ENCODE results near the gene FANCE. TPM values are rescaled to one million over a fixed set of nuclear protein-coding genes. Genes with fewer than 3 reads are reported as not detected.
"Not testable (repeated sequence)": the region's sequence is repeated elsewhere in the genome, so short reads cannot be mapped to it uniquely, and the experiment has no call there.

Gene FANCE
- total RNA-seq, 1 experiment from 2014 or later = 12.4 TPM

DNA sequence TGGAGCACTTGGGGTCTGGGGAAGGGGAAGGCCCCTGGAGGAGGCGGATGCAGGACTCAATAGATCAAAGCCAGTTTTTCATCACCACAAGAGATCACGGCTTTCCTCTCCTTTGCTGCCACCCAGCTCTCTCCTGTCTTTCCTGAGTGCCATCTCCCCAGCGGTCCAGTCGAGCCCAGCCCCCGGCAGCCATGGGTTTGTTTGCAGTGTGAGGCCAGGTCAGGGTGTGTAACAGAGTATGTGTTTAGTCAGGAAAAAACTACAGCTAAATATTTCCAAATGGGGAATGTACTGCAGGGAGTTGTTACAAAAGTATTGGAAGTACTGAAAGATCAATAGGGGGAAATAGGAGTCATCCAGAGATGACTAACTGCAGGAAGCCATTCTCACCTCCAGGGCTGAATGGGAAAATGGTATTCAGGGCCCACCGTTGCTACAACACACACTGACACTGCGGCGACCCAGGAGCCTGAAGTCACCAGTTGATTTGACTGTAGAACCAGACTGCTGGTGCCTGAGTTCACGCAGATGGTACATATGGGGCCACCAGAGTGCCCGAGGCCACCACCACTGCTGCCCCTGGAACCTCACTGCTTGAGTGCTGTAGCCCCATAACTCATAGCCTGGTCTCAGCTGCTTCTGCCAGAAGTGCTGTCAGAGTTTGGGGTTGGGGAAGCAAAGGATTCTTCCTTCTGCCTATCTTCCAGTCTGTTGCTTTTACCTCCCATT is 23.6 kb upstream of the FANCE start:
- peaks cover 10% of the 10 kb centered on the region for H3K9me3 Mint-ChIP-seq (ENCODE audit: unreplicated experiment)

DNA sequence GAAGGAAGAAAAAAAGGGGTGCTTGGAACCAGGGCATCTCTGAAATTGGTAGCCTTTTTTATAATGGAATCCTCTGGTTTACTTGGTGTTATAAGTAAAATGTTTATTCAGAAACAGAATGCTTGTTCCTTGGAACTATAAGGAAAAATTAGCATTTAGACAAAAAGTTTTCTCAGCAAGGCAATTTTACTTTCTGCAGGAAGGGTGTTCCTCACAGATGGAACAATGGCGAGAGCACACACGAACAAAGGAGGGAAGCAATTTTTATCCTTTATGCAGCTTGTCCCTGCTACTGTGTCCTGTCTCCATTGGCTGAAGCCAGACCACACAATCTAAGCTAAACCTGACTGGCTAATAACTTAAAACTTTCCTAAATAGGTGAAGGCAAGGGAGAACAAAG is 22.7 kb upstream of the FANCE start:
- H3K9me3 Mint-ChIP-seq (ENCODE audit: unreplicated experiment) = peaks cover 10% of the 10 kb centered on the region
- ChIA-PET POLR2A (no interaction called here), CTCF (no interaction called here)
- H3K36me3 Mint-ChIP-seq (ENCODE audit: insufficient read depth, unreplicated experiment) = no peaks in the 10 kb centered on the region
- H3K27me3 Mint-ChIP-seq (ENCODE audit: insufficient read depth, unreplicated experiment) = no peaks in the 10 kb centered on the region
- Histone ChIP-seq H3K36me3 (ENCODE audit: control insufficient read depth, insufficient read depth, low read length) (no peaks in the 10 kb centered on the region), H3K27me3 (replicated peaks; ENCODE audit: control insufficient read depth, insufficient read depth, low read length) (no peaks in the 10 kb centered on the region), H3K4me1 (no peaks in the 10 kb centered on the region; the same call in 1 of the 2 replicates), H3K4me3 (ENCODE audit: low read depth, low read length) (no peak overlapping the region), H3K9me3 (no peaks in the 10 kb centered on the region)
- no peak overlapping the region for H3K27ac Mint-ChIP-seq (ENCODE audit: unreplicated experiment)
- no TSS peak for BruUV-seq (replicated peaks)
- H3K4me1 Mint-ChIP-seq (ENCODE audit: low read depth, unreplicated experiment) = no peaks in the 10 kb centered on the region
- intact Hi-C loops (cut with micrococcal nuclease; ENCODE audit: unreplicated experiment) = no loop called here
- TF ChIP-seq, protein P1, sequence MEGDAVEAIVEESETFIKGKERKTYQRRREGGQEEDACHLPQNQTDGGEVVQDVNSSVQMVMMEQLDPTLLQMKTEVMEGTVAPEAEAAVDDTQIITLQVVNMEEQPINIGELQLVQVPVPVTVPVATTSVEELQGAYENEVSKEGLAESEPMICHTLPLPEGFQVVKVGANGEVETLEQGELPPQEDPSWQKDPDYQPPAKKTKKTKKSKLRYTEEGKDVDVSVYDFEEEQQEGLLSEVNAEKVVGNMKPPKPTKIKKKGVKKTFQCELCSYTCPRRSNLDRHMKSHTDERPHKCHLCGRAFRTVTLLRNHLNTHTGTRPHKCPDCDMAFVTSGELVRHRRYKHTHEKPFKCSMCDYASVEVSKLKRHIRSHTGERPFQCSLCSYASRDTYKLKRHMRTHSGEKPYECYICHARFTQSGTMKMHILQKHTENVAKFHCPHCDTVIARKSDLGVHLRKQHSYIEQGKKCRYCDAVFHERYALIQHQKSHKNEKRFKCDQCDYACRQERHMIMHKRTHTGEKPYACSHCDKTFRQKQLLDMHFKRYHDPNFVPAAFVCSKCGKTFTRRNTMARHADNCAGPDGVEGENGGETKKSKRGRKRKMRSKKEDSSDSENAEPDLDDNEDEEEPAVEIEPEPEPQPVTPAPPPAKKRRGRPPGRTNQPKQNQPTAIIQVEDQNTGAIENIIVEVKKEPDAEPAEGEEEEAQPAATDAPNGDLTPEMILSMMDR (IDR thresholded peaks at IDR 0.05; ENCODE audit: insufficient read depth in 1 of 2, low read depth in 1 of 2, low read length in 1 of 2, severe bottlenecking in 1 of 2, unreplicated experiment in 1 of 2) = no peak
- no peak for DNase-seq
- H3K4me3 Mint-ChIP-seq (ENCODE audit: unreplicated experiment) = no peak overlapping the region

More for the DNA sequence above, 23.6 kb upstream of the FANCE start:
- TF ChIP-seq, protein P1 (IDR thresholded peaks at IDR 0.05; ENCODE audit: insufficient read depth in 1 of 2, low read depth in 1 of 2, low read length in 1 of 2, severe bottlenecking in 1 of 2, unreplicated experiment in 1 of 2) = no peak
- Histone ChIP-seq H3K9me3 (no peaks in the 10 kb centered on the region), H3K36me3 (ENCODE audit: control insufficient read depth, insufficient read depth, low read length) (no peaks in the 10 kb centered on the region), H3K4me1 (no peaks in the 10 kb centered on the region; the same call in 1 of the 2 replicates), H3K4me3 (ENCODE audit: low read depth, low read length) (no peak overlapping the region), H3K27me3 (replicated peaks; ENCODE audit: control insufficient read depth, insufficient read depth, low read length) (no peaks in the 10 kb centered on the region)
- no peaks in the 10 kb centered on the region for H3K4me1 Mint-ChIP-seq (ENCODE audit: low read depth, unreplicated experiment)
- no peak overlapping the region for H3K4me3 Mint-ChIP-seq (ENCODE audit: unreplicated experiment)
- ChIA-PET POLR2A (no interaction called here), CTCF (no interaction called here)
- no peaks in the 10 kb centered on the region for H3K27me3 Mint-ChIP-seq (ENCODE audit: insufficient read depth, unreplicated experiment)
- H3K36me3 Mint-ChIP-seq (ENCODE audit: insufficient read depth, unreplicated experiment) = no peaks in the 10 kb centered on the region
- no peak overlapping the region for H3K27ac Mint-ChIP-seq (ENCODE audit: unreplicated experiment)
- DNase-seq = no peak
- intact Hi-C loops (cut with micrococcal nuclease; ENCODE audit: unreplicated experiment) = no loop called here
- no TSS peak for BruUV-seq (replicated peaks)

DNA sequence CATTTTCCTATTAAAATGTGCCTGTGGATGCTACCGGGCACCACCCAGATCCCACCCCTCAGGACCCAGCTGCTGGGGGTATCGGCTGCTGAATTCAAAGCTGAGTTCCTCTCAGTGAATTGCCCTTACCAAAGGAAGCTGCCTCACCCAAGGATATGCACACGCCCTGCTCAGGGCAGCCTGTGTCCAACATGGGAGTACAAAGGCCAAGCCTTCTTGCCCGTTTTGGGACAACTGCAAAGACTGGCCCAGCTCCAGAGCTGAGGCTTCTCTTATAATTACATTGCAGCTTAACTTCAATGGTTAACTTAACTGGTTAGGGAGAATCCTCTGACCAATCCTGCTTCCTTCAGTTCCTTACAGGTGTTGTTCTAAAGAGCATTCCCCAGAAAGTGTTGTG is 19.8 kb upstream of the FANCE start:
- POLR2A ChIA-PET = no interaction called here
- BruUV-seq (replicated peaks) = no TSS peak

DNA sequence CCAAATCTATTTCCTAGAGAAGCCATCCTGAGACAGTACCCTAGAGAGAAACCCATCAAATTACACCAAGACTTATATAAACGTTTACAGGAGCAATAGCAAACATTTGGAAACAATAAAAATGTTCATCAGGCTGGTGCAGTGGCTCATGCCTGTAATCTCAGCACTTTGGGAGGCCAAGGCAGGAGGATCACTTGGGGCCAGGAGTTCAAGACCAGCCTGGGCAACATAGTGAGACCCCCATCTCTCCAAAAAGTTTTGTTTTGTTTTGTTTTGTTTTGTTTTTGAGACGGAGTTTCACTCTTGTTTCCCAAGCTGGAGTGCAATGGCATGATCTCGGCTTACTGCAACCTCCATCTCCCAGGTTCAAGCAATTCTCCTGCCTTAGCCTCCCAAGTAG is 19.4 kb upstream of the FANCE start:
- H3K4me3 Mint-ChIP-seq (ENCODE audit: unreplicated experiment); H3K9me3 Mint-ChIP-seq (ENCODE audit: unreplicated experiment); CTCF ChIA-PET; H3K4me1 Mint-ChIP-seq (ENCODE audit: low read depth, unreplicated experiment); BruUV-seq (replicated peaks); H3K36me3 ChIP-seq (ENCODE audit: control insufficient read depth, insufficient read depth, low read length); intact Hi-C loops (cut with micrococcal nuclease; ENCODE audit: unreplicated experiment); H3K27ac Mint-ChIP-seq (ENCODE audit: unreplicated experiment); H3K4me1 ChIP-seq; H3K36me3 Mint-ChIP-seq (ENCODE audit: insufficient read depth, unreplicated experiment); H3K4me3 ChIP-seq (ENCODE audit: low read depth, low read length); H3K27me3 Mint-ChIP-seq (ENCODE audit: insufficient read depth, unreplicated experiment); H3K27me3 ChIP-seq (replicated peaks; ENCODE audit: control insufficient read depth, insufficient read depth, low read length); POLR2A ChIA-PET; DNase-seq; H3K9me3 ChIP-seq: not testable (repeated sequence)

More for the DNA sequence above, 19.8 kb upstream of the FANCE start:
- Mint-ChIP-seq H3K9me3 (ENCODE audit: unreplicated experiment) (peaks cover 10% of the 10 kb centered on the region), H3K4me1 (ENCODE audit: low read depth, unreplicated experiment) (no peaks in the 10 kb centered on the region), H3K4me3 (ENCODE audit: unreplicated experiment) (no peak overlapping the region), H3K27ac (ENCODE audit: unreplicated experiment) (no peak overlapping the region), H3K36me3 (ENCODE audit: insufficient read depth, unreplicated experiment) (no peaks in the 10 kb centered on the region), H3K27me3 (ENCODE audit: insufficient read depth, unreplicated experiment) (no peaks in the 10 kb centered on the region)
- H3K4me3 ChIP-seq (ENCODE audit: low read depth, low read length) = no peak overlapping the region
- no peak for DNase-seq
- CTCF ChIA-PET = no interaction called here
- no peaks in the 10 kb centered on the region for H3K9me3 ChIP-seq
- no peaks in the 10 kb centered on the region for H3K36me3 ChIP-seq (ENCODE audit: control insufficient read depth, insufficient read depth, low read length)
- TF ChIP-seq, protein P1 (IDR thresholded peaks at IDR 0.05; ENCODE audit: insufficient read depth in 1 of 2, low read depth in 1 of 2, low read length in 1 of 2, severe bottlenecking in 1 of 2, unreplicated experiment in 1 of 2) = no peak
- H3K27me3 ChIP-seq (replicated peaks; ENCODE audit: control insufficient read depth, insufficient read depth, low read length) = no peaks in the 10 kb centered on the region
- H3K4me1 ChIP-seq = no peaks in the 10 kb centered on the region
- intact Hi-C loops (cut with micrococcal nuclease; ENCODE audit: unreplicated experiment) = no loop called here

All from Caco-2 (cell line).